B cell (primary cell): ENCODE results near the gene KATNB1. TPM values are rescaled to one million over a fixed set of nuclear protein-coding genes. Genes with fewer than 3 reads are reported as not detected.

Experiments used
- ATAC-seq: fragments of 200-7000 bp; cut with Tn5 transposase; one replicate; pipeline ENCODE4 v1.10.0; 2021; ENCODE audit warnings: low read depth, mild to moderate bottlenecking, moderate number of reproducible peaks, moderate library complexity
- CTCF ChIA-PET: fragments of 350-600 bp; sonication (Branson Sonifier 250); formaldehyde crosslinking; loops from one replicate; lab custom pipeline; 2021; ENCODE audit warnings: antibody characterized with exemption, inconsistent platforms; lab: Charles Lee
- POLR2A ChIA-PET: fragments of 350-600 bp; sonication (Branson Sonifier 250); formaldehyde crosslinking; loops from one replicate; lab custom pipeline; 2021; ENCODE audit warnings: antibody characterized with exemption; lab: Charles Lee
- DNase-seq: peaks from one replicate; pipeline ENCODE4 v3.0.0; 2013
- H2AFZ ChIP-seq: 2 replicates; pipeline ENCODE4 v1.6.1; 2012; ENCODE audit warnings: mild to moderate bottlenecking, low read depth, low read length; ENCODE audit not compliant: insufficient read depth, poor library complexity, severe bottlenecking
- H3K27ac ChIP-seq, 2 donors: 1 replicate in 1 of 2; 2 replicates in 1 of 2; pipeline ENCODE4 v1.5.1; 2012 to 2013; ENCODE audit warnings: low read length in 2 of 2, mild to moderate bottlenecking in 2 of 2, moderate library complexity in 1 of 2
- H3K27me3 ChIP-seq, 4 experiments: fragments of 200-600 bp in 1 of 4; sonication (generic) in 1 of 4; replicated peaks in 1 of 4; 1 replicate in 2 of 4; 2 replicates in 2 of 4; pipeline versions ENCODE4 v1.6.1 to v1.7.0; 2013 to 2016; ENCODE audit warnings: low read length in 3 of 4, mild to moderate bottlenecking in 2 of 4, mixed read lengths in 1 of 4, moderate library complexity in 1 of 4; ENCODE audit not compliant: insufficient read depth in 4 of 4, control insufficient read depth in 3 of 4; ENCODE audit errors: control extremely low read depth in 1 of 4
- H3K36me3 ChIP-seq, 2 experiments: replicated peaks in 1 of 2; 1 replicate in 1 of 2; 2 replicates in 1 of 2; pipeline versions ENCODE4 v1.6.1 to v1.7.1; 2013; ENCODE audit warnings: low read length in 1 of 2; ENCODE audit not compliant: insufficient read depth in 2 of 2, control insufficient read depth in 1 of 2; ENCODE audit errors: control extremely low read depth in 1 of 2, extremely low read depth in 1 of 2
- H3K4me1 ChIP-seq, 2 donors: fragments of 200-600 bp in 1 of 2; sonication (generic) in 1 of 2; 1 replicate in 1 of 2; 2 replicates in 1 of 2; pipeline versions ENCODE4 v1.5.1 to v1.6.1; 2013 to 2017; ENCODE audit warnings: low read length in 2 of 2; ENCODE audit not compliant: control insufficient read depth in 2 of 2, insufficient read depth in 2 of 2
- H3K4me2 ChIP-seq: replicated peaks from 2 replicates; pipeline ENCODE3; 2012; ENCODE audit warnings: mild to moderate bottlenecking, low read depth, low read length; ENCODE audit not compliant: poor library complexity, severe bottlenecking
- H3K4me3 ChIP-seq, 5 experiments: fragments of 200-600 bp in 1 of 5; sonication (generic) in 1 of 5; 1 replicate in 3 of 5; 2 replicates in 2 of 5; pipeline versions ENCODE4 v1.5.1 to v1.7.0; 2011 to 2016; ENCODE audit warnings: low read length in 4 of 5, mild to moderate bottlenecking in 4 of 5, low read depth in 2 of 5, control low read depth in 1 of 5, moderate library complexity in 1 of 5; ENCODE audit not compliant: insufficient read depth in 1 of 5; ENCODE audit errors: control extremely low read depth in 1 of 5, extremely low read depth in 1 of 5
- H3K79me2 ChIP-seq: fragments of 200-600 bp; sonication (generic); one replicate; pipeline ENCODE4 v1.6.0; 2016; ENCODE audit warnings: low read length; ENCODE audit not compliant: control insufficient read depth, insufficient read depth
- H3K9ac ChIP-seq: fragments of 200-600 bp; sonication (generic); 2 replicates; pipeline ENCODE4 v1.6.1; 2017; ENCODE audit warnings: mild to moderate bottlenecking, low read length, moderate library complexity
- H3K9me3 ChIP-seq, 3 donors: one replicate each; pipeline versions ENCODE4 v1.6.1 to v1.7.1; 2013; ENCODE audit warnings: low read length in 2 of 3; ENCODE audit not compliant: control insufficient read depth in 2 of 3, insufficient read depth in 1 of 3; ENCODE audit errors: control extremely low read depth in 1 of 3
- H4K20me1 ChIP-seq: 2 replicates; pipeline ENCODE4 v1.6.0; 2012; ENCODE audit warnings: mild to moderate bottlenecking, low read length; ENCODE audit not compliant: insufficient read depth, control insufficient read depth, poor library complexity, severe bottlenecking
- H3K27ac Mint-ChIP-seq: one replicate; pipeline ENCODE4 v1.8.0; 2021; ENCODE audit warnings: mixed read lengths
- H3K27me3 Mint-ChIP-seq: one replicate; pipeline ENCODE4 v1.8.0; 2021; ENCODE audit warnings: mixed read lengths
- H3K4me1 Mint-ChIP-seq: one replicate; pipeline ENCODE4 v1.8.0; 2021; ENCODE audit warnings: mixed read lengths
- H3K4me3 Mint-ChIP-seq: one replicate; pipeline ENCODE4 v1.8.0; 2021; ENCODE audit warnings: mixed read lengths
- H3K9me3 Mint-ChIP-seq: one replicate; pipeline ENCODE4 v1.8.0; 2022; ENCODE audit warnings: mixed read lengths; ENCODE audit not compliant: insufficient read depth
- EZH2 ChIP-seq: IDR thresholded peaks from 2 replicates; pipeline ENCODE4 v1.6.1; 2012; ENCODE audit warnings: borderline replicate concordance, low read depth, mild to moderate bottlenecking, moderate library complexity, low read length; ENCODE audit not compliant: insufficient read depth, poor library complexity, severe bottlenecking
- WGBS: methylation state at CpG from one replicate; pipeline ENCODE4 v1.1.5; 2013; ENCODE audit warnings: missing lambda C conversion rate; ENCODE audit not compliant: insufficient coverage; 5-methylcytosine and 5-hydroxymethylcytosine counted together
- intact Hi-C: fragments of 100-400 bp; cut with micrococcal nuclease; formaldehyde crosslinking; loops from one replicate; pipeline ENCODE4 v1.10.0; 2022
- polyA plus RNA-seq: library from polyadenylated mRNA; depleted of rRNA; stranded (reverse); fragments of >200 nt; gene quantifications from 2 replicates; pipeline ENCODE4 v1.2.3, GENCODE V29; 2012
- total RNA-seq, 2 donors: library from RNA; stranded (reverse); fragments of 120-200 nt in 1 of 2; gene quantifications; 1 replicate in 1 of 2; 2 replicates in 1 of 2; pipeline versions ENCODE4 v1.2.3 to v1.2.4, GENCODE V29; 2013 to 2022
- TF ChIP-seq, protein P1 (sequence below): fragments of 200-600 bp; IDR thresholded peaks from one replicate; pipeline ENCODE4 v1.8.0; 2022; ENCODE audit warnings: antibody characterized with exemption, mild to moderate bottlenecking

Gene KATNB1
- total and polyA plus RNA-seq, 2 donors (not counting 1 experiment from before 2014, with no cell fraction given): 20.3 to 29.0 TPM

DNA sequence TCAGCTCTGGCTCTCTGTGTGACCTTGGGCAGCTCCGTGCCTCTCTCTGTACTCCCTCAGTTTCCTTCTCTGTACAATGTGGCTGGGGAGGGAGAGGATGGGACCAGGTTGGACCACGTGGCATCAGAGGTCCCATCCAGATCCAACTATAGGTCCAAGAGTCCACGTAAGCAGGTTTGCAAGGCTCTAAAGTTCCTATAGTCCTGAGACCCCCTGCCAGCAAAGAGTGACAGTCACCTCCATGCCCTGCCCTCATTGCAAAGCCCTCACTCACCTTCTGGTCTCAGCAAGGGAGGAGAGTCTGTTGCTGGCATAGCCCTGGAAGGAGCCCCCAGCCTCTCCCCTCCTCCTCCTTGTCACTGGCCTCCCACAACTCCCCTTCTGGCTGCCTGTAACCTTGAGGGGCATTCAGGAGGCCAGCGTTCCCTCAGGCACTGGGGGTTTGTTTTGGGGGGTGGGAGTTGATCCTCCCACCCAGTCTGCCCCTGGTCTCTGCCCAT, 47.0 kb upstream of the KATNB1 start:
- Histone ChIP-seq H3K9ac (no peak overlapping the region), H3K4me1 (peaks cover 24 to 27% of the 10 kb centered on the region in 2 donors), H3K4me2 (no peak overlapping the region), H3K27ac (peak overlapping the region in 1 of 2 donors; percentile 78), H2AFZ (peak overlapping the region; percentile 63), H3K9me3 (no peaks in the 10 kb centered on the region), H3K79me2 (no peaks in the 10 kb centered on the region), H3K27me3 (no peaks in the 10 kb centered on the region), H3K36me3 (no peaks in the 10 kb centered on the region), H3K4me3 (no peak overlapping the region), H4K20me1 (no peaks in the 10 kb centered on the region)
- H3K9me3 Mint-ChIP-seq: no peaks in the 10 kb centered on the region
- peak overlapping the region; percentile 91 for H3K27ac Mint-ChIP-seq
- intact Hi-C loops: no loop called here
- no peak for DNase-seq
- peaks cover 18% of the 10 kb centered on the region for H3K4me1 Mint-ChIP-seq
- no peak overlapping the region for H3K4me3 Mint-ChIP-seq
- WGBS: no CpG with 5 or more reads among the region's 4 CpGs
- TF ChIP-seq, protein P1, sequence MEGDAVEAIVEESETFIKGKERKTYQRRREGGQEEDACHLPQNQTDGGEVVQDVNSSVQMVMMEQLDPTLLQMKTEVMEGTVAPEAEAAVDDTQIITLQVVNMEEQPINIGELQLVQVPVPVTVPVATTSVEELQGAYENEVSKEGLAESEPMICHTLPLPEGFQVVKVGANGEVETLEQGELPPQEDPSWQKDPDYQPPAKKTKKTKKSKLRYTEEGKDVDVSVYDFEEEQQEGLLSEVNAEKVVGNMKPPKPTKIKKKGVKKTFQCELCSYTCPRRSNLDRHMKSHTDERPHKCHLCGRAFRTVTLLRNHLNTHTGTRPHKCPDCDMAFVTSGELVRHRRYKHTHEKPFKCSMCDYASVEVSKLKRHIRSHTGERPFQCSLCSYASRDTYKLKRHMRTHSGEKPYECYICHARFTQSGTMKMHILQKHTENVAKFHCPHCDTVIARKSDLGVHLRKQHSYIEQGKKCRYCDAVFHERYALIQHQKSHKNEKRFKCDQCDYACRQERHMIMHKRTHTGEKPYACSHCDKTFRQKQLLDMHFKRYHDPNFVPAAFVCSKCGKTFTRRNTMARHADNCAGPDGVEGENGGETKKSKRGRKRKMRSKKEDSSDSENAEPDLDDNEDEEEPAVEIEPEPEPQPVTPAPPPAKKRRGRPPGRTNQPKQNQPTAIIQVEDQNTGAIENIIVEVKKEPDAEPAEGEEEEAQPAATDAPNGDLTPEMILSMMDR: no peak
- TF ChIP-seq EZH2: no peak
- ChIA-PET POLR2A (interaction anchor here (1.7 kb wide), 1 partner anchor 47 kb away, joined by 4 read pairs; the partner anchor contains the start of gene KATNB1), CTCF (no interaction called here)
- ATAC-seq: no peak
- no peaks in the 10 kb centered on the region for H3K27me3 Mint-ChIP-seq

DNA sequence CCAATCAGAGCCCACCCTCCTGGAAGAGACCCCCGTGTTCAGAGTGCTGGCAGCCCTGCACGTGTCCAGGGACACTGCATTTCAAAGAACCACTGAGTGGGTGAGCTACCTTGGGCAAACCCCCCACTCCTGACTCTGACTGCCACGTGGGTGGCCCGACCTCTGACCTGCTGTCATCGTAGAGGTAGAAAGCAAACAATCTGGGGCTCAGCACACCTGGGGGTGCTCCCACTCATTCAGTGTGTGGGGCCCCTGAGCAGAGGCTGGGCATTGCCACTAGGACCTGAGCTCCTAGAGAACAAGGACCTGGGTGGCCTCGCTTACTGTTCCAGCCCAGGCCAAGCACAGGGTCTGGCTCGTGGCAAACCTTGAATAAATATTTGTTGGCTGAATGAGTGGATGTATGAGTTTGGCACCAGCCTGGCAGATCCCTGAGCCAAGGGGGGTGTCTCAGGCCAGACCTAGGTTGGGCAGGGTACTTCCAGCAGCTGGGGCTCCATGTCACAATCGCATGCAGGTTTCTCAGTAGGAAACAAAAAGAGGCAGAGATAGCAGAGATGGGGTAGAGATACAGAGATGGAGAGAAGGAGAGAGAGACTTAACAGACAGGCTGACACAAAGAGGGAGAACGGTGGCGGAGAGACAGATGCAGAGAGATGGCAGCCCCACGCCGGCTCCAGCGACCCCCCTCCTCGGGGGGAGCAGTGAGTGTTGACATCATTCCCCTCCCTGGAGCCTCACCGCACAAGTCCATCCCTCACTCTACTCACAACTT, 46.4 kb upstream of the KATNB1 start:
- Histone ChIP-seq H3K27ac (peak overlapping the region; percentile 46 to 78), H3K9ac (peak overlapping the region; percentile 23)

More for the DNA sequence above, 46.4 kb upstream of the KATNB1 start:
- Histone ChIP-seq H3K4me3 (peak overlapping the region in 1 of 5 experiments; percentile 16), H3K9me3 (no peaks in the 10 kb centered on the region), H3K79me2 (no peaks in the 10 kb centered on the region), H4K20me1 (no peaks in the 10 kb centered on the region), H3K4me1 (peaks cover 27 to 29% of the 10 kb centered on the region in 2 donors), H3K27me3 (no peaks in the 10 kb centered on the region), H3K4me2 (peak overlapping the region; percentile 59), H2AFZ (peak overlapping the region; percentile 63), H3K36me3 (no peaks in the 10 kb centered on the region)
- ATAC-seq (no peak), DNase-seq (peak; percentile 28)
- peaks cover 18% of the 10 kb centered on the region for H3K4me1 Mint-ChIP-seq
- no peaks in the 10 kb centered on the region for H3K9me3 Mint-ChIP-seq
- 30% methylated on average over 13 of the region's 15 CpGs for WGBS
- POLR2A ChIA-PET: interaction anchor here (1.7 kb wide), 1 partner anchor 47 kb away, joined by 4 read pairs; the partner anchor contains the start of gene KATNB1
- TF ChIP-seq EZH2: no peak
- TF ChIP-seq, protein P1: no peak
- intact Hi-C loops: no loop called here
- peak overlapping the region; percentile 67 for H3K4me3 Mint-ChIP-seq
- CTCF ChIA-PET: no interaction called here
- H3K27ac Mint-ChIP-seq: peak overlapping the region; percentile 91
- H3K27me3 Mint-ChIP-seq: no peaks in the 10 kb centered on the region
